IPS-20b (cell line): ENCODE results near the gene CEP295NL.
"Not testable (repeated sequence)": the region's sequence is repeated elsewhere in the genome, so short reads cannot be mapped to it uniquely, and the experiment has no call there.

ENCODE experiments used
- H3K27ac ChIP-seq: one replicate; pipeline ENCODE4 v1.5.1; 2013; ENCODE audit warnings: low read length
- H3K27me3 ChIP-seq: 2 replicates; pipeline ENCODE4 v1.6.1; 2013; ENCODE audit warnings: mild to moderate bottlenecking, low read length, inconsistent platforms; ENCODE audit not compliant: insufficient read depth
- H3K36me3 ChIP-seq: 2 replicates; pipeline ENCODE4 v1.6.1; 2013; ENCODE audit warnings: low read depth, mild to moderate bottlenecking, inconsistent platforms, low read length, moderate library complexity; ENCODE audit not compliant: insufficient read depth
- H3K4me1 ChIP-seq: 2 replicates; pipeline ENCODE4 v1.6.1; 2013; ENCODE audit warnings: mild to moderate bottlenecking, control low read depth, inconsistent platforms, low read length, moderate library complexity; ENCODE audit not compliant: insufficient read depth
- H3K4me3 ChIP-seq: 2 replicates; pipeline ENCODE4 v1.5.1; 2013; ENCODE audit warnings: mild to moderate bottlenecking, low read length, inconsistent platforms
- H3K9ac ChIP-seq: 2 replicates; pipeline ENCODE4 v1.6.1; 2013; ENCODE audit warnings: low read depth, mild to moderate bottlenecking, inconsistent platforms, low read length, moderate library complexity
- H3K9me3 ChIP-seq: 2 replicates; pipeline ENCODE4 v1.6.1; 2013; ENCODE audit warnings: mild to moderate bottlenecking, low read depth, low read length, inconsistent platforms; ENCODE audit not compliant: insufficient read depth

The CEP295NL gene

GRCh38 chr17:78892062-78892456 lies 10.9 kb downstream of the CEP295NL start:
- Histone ChIP-seq H3K9me3 (no peaks in the 10 kb centered on the region), H3K27me3 (no peaks in the 10 kb centered on the region), H3K4me3 (no peak overlapping the region), H3K36me3 (no peaks in the 10 kb centered on the region; the same call in 1 of the 2 replicates), H3K27ac (no peak overlapping the region), H3K9ac (no peak overlapping the region), H3K4me1 (no peaks in the 10 kb centered on the region)

GRCh38 chr17:78891406-78892061 lies 11.5 kb downstream of the CEP295NL start:
- H3K27ac ChIP-seq: no peak overlapping the region
- H3K4me1 ChIP-seq: no peaks in the 10 kb centered on the region
- H3K36me3 ChIP-seq: no peaks in the 10 kb centered on the region; the same call in 1 of the 2 replicates
- no peaks in the 10 kb centered on the region for H3K9me3 ChIP-seq
- no peak overlapping the region for H3K9ac ChIP-seq
- H3K27me3 ChIP-seq: no peaks in the 10 kb centered on the region
- no peak overlapping the region for H3K4me3 ChIP-seq

- Histone ChIP-seq H3K4me1 (no peaks in the 10 kb centered on the region), H3K4me3 (no peak overlapping the region), H3K27ac (no peak overlapping the region), H3K9ac (no peak overlapping the region), H3K27me3 (no peaks in the 10 kb centered on the region), H3K36me3 (no peaks in the 10 kb centered on the region; the same call in 1 of the 2 replicates), H3K9me3 (no peaks in the 10 kb centered on the region)
These were observed 12.5 kb downstream of the CEP295NL start for GRCh38 chr17:78890498-78890897.

- not testable (repeated sequence) for H3K27ac ChIP-seq, H3K9me3 ChIP-seq, H3K9ac ChIP-seq, H3K4me3 ChIP-seq, H3K27me3 ChIP-seq, H3K4me1 ChIP-seq, H3K36me3 ChIP-seq
These were observed 12.9 kb downstream of the CEP295NL start for GRCh38 chr17:78890096-78890495.

GRCh38 chr17:78889531-78889930 lies 13.5 kb downstream of the CEP295NL start:
- Histone ChIP-seq H3K36me3 (no peaks in the 10 kb centered on the region; the same call in 1 of the 2 replicates), H3K27me3 (no peaks in the 10 kb centered on the region), H3K4me3 (no peak overlapping the region), H3K9me3 (no peaks in the 10 kb centered on the region), H3K27ac (no peak overlapping the region), H3K9ac (no peak overlapping the region), H3K4me1 (peaks cover under 1% of the 10 kb centered on the region)

GRCh38 chr17:78888941-78889518 lies 14.0 kb downstream of the CEP295NL start:
- Histone ChIP-seq H3K27ac (no peak overlapping the region), H3K9me3 (no peaks in the 10 kb centered on the region), H3K27me3 (no peaks in the 10 kb centered on the region), H3K4me3 (no peak overlapping the region), H3K9ac (no peak overlapping the region), H3K4me1 (peaks cover 5% of the 10 kb centered on the region), H3K36me3 (no peaks in the 10 kb centered on the region; the same call in 1 of the 2 replicates)

- Histone ChIP-seq H3K36me3 (no peaks in the 10 kb centered on the region), H3K27ac (no peak overlapping the region), H3K27me3 (no peaks in the 10 kb centered on the region), H3K4me1 (peaks cover 15% of the 10 kb centered on the region), H3K9ac (no peak overlapping the region), H3K4me3 (no peak overlapping the region), H3K9me3 (no peaks in the 10 kb centered on the region)
These were observed 16.0 kb downstream of the CEP295NL start for GRCh38 chr17:78886954-78887353.

- no peak overlapping the region for H3K27ac ChIP-seq
- H3K9me3 ChIP-seq: no peaks in the 10 kb centered on the region
- H3K4me1 ChIP-seq: peaks cover 15% of the 10 kb centered on the region
- H3K36me3 ChIP-seq: no peaks in the 10 kb centered on the region
- no peak overlapping the region for H3K9ac ChIP-seq
- H3K27me3 ChIP-seq: no peaks in the 10 kb centered on the region
- H3K4me3 ChIP-seq: no peak overlapping the region
These were observed 17.0 kb downstream of the CEP295NL start for GRCh38 chr17:78885956-78886355.

- no peak overlapping the region for H3K27ac ChIP-seq
- no peak overlapping the region for H3K9ac ChIP-seq
- no peak overlapping the region for H3K4me3 ChIP-seq
These were observed 17.9 kb downstream of the CEP295NL start for GRCh38 chr17:78884876-78885667.

GRCh38 chr17:78884148-78884825 lies 18.7 kb downstream of the CEP295NL start:
- Histone ChIP-seq H3K36me3 (no peaks in the 10 kb centered on the region), H3K4me1 (peaks cover 18% of the 10 kb centered on the region), H3K27ac (no peak overlapping the region), H3K27me3 (no peaks in the 10 kb centered on the region), H3K4me3 (peak overlapping the region; percentile 40; the same call in 1 of the 2 replicates), H3K9ac (peak overlapping the region; percentile 50; the same call in 1 of the 2 replicates), H3K9me3 (no peaks in the 10 kb centered on the region)

More at GRCh38 chr17:78884876-78885667, 17.9 kb downstream of the CEP295NL start:
- H3K36me3 ChIP-seq: no peaks in the 10 kb centered on the region
- no peaks in the 10 kb centered on the region for H3K27me3 ChIP-seq
- H3K9me3 ChIP-seq: no peaks in the 10 kb centered on the region
- peaks cover 15% of the 10 kb centered on the region for H3K4me1 ChIP-seq

GRCh38 chr17:78883533-78884131 lies 19.4 kb downstream of the CEP295NL start:
- Histone ChIP-seq H3K9me3 (no peaks in the 10 kb centered on the region), H3K27me3 (no peaks in the 10 kb centered on the region), H3K4me1 (peaks cover 18% of the 10 kb centered on the region), H3K27ac (no peak overlapping the region), H3K4me3 (peak overlapping the region; percentile 40; the same call in 1 of the 2 replicates), H3K9ac (peak overlapping the region; percentile 50; the same call in 1 of the 2 replicates), H3K36me3 (no peaks in the 10 kb centered on the region)
